Measurements from ENCODE around the gene ZBTB7C.

GRCh38 chr18:48046843-48047242 lies 362.3 kb downstream of the ZBTB7C start:
- TF ChIP-seq CTCF (conservative IDR thresholded peaks at IDR 0.05; ENCODE audit: low read length) (no peak), EZH2phosphoT487 (IDR thresholded peaks at IDR 0.05; ENCODE audit: borderline replicate concordance, low read depth, low read length) (no peak)

Data from OCI-LY7 (cell line).